SU-DHL-6 (cell line): ENCODE results near the gene DSCAML1.

Experiments used
- CTCF ChIP-seq: fragments of 200-600 bp; sonication (generic); IDR thresholded peaks from one replicate; pipeline ENCODE4 v1.5.1; 2017; ENCODE audit warnings: antibody characterized with exemption, mild to moderate bottlenecking, low read length, moderate library complexity; ENCODE audit not compliant: insufficient read depth, poor library complexity, severe bottlenecking
- EZH2phosphoT487 ChIP-seq: fragments of 200-600 bp; sonication (generic), shearing (Covaris generic); conservative IDR thresholded peaks from 2 replicates; pipeline ENCODE4 v1.6.1; 2018; ENCODE audit warnings: mild to moderate bottlenecking, antibody characterized with exemption, low read length, moderate library complexity, mixed read lengths

GRCh38 chr11:117816846-117817367 is 19.9 kb upstream of the DSCAML1 start:
- TF ChIP-seq CTCF (no peak), EZH2phosphoT487 (no peak)
